Stimulated activated naive B cell treated with anti-CD40 and anti-IgM and Interleukin-4, amounts not matched to agents 10 μg/mL and 1 μg/mL and 100 μg/mL, for 72 hours (primary cell): ENCODE data around the gene WDR54.
A peak's percentile ranks its signal among the peaks of the same experiment; 100 is the strongest.

Experiments used
- ATAC-seq, 2 donors: fragments of 150-1000 bp; cut with Tn5 transposase; replicated peaks; 2 replicates each; pipeline ENCODE4 v1.10.0; 2021; ENCODE audit warnings: moderate library complexity in 1 of 2
- DNase-seq: peaks from one replicate; pipeline ENCODE4 v3.0.0; 2021
- H3K27ac Mint-ChIP-seq: one replicate; pipeline ENCODE4 v1.8.0; 2022; ENCODE audit warnings: mild to moderate bottlenecking, mixed read lengths
- H3K27me3 Mint-ChIP-seq, 2 donors: one replicate each; pipeline ENCODE4 v1.8.0; 2022; ENCODE audit warnings: mixed read lengths in 2 of 2
- H3K36me3 Mint-ChIP-seq, 2 donors: one replicate each; pipeline ENCODE4 v1.8.0; 2022; ENCODE audit warnings: mixed read lengths in 2 of 2, mild to moderate bottlenecking in 1 of 2
- H3K4me1 Mint-ChIP-seq, 2 donors: one replicate each; pipeline ENCODE4 v1.8.0; 2022; ENCODE audit warnings: mixed read lengths in 2 of 2, mild to moderate bottlenecking in 1 of 2
- H3K4me3 Mint-ChIP-seq, 2 donors: one replicate each; pipeline ENCODE4 v1.8.0; 2022; ENCODE audit warnings: mild to moderate bottlenecking in 2 of 2, mixed read lengths in 2 of 2, moderate library complexity in 1 of 2
- H3K9me3 Mint-ChIP-seq, 2 donors: one replicate each; pipeline ENCODE4 v1.8.0; 2022; ENCODE audit warnings: mixed read lengths in 2 of 2, mild to moderate bottlenecking in 1 of 2

Gene WDR54

DNA sequence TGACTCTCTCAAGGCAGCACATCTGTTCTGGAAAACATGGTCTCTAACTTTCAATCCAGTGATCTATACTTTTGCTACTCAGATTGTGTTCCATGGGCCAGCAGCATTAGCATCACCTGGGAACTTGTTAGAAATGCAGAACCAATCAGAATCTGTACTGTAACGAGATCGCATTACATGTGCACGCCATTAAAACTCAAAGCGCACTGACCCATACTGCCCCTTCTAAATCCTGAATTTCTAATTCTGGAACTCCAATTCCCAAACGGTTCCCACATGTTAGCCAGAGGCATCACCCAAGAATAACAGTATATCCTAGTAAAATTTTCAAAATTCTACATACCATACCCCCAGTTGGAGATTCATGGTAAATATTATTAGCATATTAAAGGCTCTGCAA is 30.9 kb upstream of the WDR54 start:
- no peak for ATAC-seq
- no peak for DNase-seq
- Mint-ChIP-seq H3K4me1 (peaks cover 0 to 2% of the 10 kb centered on the region in 2 donors), H3K27me3 (peaks cover 4 to 5% of the 10 kb centered on the region in 2 donors), H3K9me3 (no peaks in the 10 kb centered on the region), H3K27ac (no peak overlapping the region), H3K36me3 (peaks cover 0 to 2% of the 10 kb centered on the region in 2 donors), H3K4me3 (peak overlapping the region in 1 of 2 donors; percentile 10)

- no peak for DNase-seq
- ATAC-seq: peak in 1 of 2 donors; percentile 32
- Mint-ChIP-seq H3K4me3 (peak overlapping the region; percentile 96 to 97), H3K36me3 (peaks cover 0 to 2% of the 10 kb centered on the region in 2 donors), H3K4me1 (peaks cover 0 to 2% of the 10 kb centered on the region in 2 donors), H3K9me3 (no peaks in the 10 kb centered on the region), H3K27ac (peak overlapping the region; percentile 86), H3K27me3 (peaks cover 4 to 5% of the 10 kb centered on the region in 2 donors)
These were observed 30.3 kb upstream of the WDR54 start for GRCh38 chr2:74391209-74391579.

GRCh38 chr2:74391580-74392448 is 29.7 kb upstream of the WDR54 start:
- peaks cover 4 to 5% of the 10 kb centered on the region in 2 donors for H3K27me3 Mint-ChIP-seq
- peak overlapping the region; percentile 100 for H3K27ac Mint-ChIP-seq
- ATAC-seq: peak; percentile 88 to 89
- peak overlapping the region; percentile 96 to 97 for H3K4me3 Mint-ChIP-seq
- peaks cover 0 to 2% of the 10 kb centered on the region in 2 donors for H3K4me1 Mint-ChIP-seq
- peaks cover 0 to 2% of the 10 kb centered on the region in 2 donors for H3K36me3 Mint-ChIP-seq
- no peaks in the 10 kb centered on the region for H3K9me3 Mint-ChIP-seq
- DNase-seq: peak; percentile 87

GRCh38 chr2:74392449-74392743 is 29.1 kb upstream of the WDR54 start:
- peak overlapping the region; percentile 96 to 97 for H3K4me3 Mint-ChIP-seq

DNA sequence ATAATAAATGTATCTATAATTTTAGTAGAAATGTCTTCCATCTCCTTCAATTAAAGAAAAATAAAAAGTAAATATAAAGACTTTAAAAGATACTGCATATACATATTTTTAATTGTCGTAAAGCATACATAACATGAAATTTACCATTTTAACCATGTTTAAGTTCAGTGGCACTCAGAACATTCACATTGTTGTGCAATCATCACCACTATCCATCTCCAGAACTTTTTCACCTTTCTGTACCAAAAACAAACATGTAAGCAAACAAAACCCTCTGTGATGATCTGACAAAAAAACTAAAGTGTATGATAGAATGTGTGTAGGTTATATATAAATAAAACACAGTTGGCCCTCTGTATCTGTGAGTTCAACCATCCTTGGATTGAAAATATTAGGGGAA is 28.0 kb upstream of the WDR54 start:
- peaks cover 0 to 2% of the 10 kb centered on the region in 2 donors for H3K4me1 Mint-ChIP-seq
- no peak for DNase-seq
- H3K36me3 Mint-ChIP-seq: peaks cover 0 to 2% of the 10 kb centered on the region in 2 donors
- H3K9me3 Mint-ChIP-seq: no peaks in the 10 kb centered on the region
- no peak overlapping the region for H3K27ac Mint-ChIP-seq
- no peak overlapping the region for H3K4me3 Mint-ChIP-seq
- peaks cover 4 to 5% of the 10 kb centered on the region in 2 donors for H3K27me3 Mint-ChIP-seq
- ATAC-seq: no peak

More at GRCh38 chr2:74392449-74392743, 29.1 kb upstream of the WDR54 start:
- Mint-ChIP-seq H3K27ac (peak overlapping the region; percentile 100), H3K4me1 (peaks cover 0 to 2% of the 10 kb centered on the region in 2 donors), H3K9me3 (no peaks in the 10 kb centered on the region), H3K36me3 (peaks cover 0 to 2% of the 10 kb centered on the region in 2 donors), H3K27me3 (peaks cover 4 to 5% of the 10 kb centered on the region in 2 donors)
- DNase-seq (no peak), ATAC-seq (peak in 1 of 2 donors; percentile 19)

- Mint-ChIP-seq H3K27ac (no peak overlapping the region), H3K36me3 (peaks cover 0 to 2% of the 10 kb centered on the region in 2 donors), H3K4me1 (peaks cover 0 to 7% of the 10 kb centered on the region in 2 donors), H3K4me3 (no peak overlapping the region), H3K9me3 (no peaks in the 10 kb centered on the region), H3K27me3 (peaks cover 4 to 5% of the 10 kb centered on the region in 2 donors)
- no peak for DNase-seq
- no peak for ATAC-seq
These were observed 25.4 kb upstream of the WDR54 start for GRCh38 chr2:74396149-74396548.

GRCh38 chr2:74399785-74400184 is 21.7 kb upstream of the WDR54 start:
- DNase-seq: no peak
- peaks cover 4 to 5% of the 10 kb centered on the region in 2 donors for H3K27me3 Mint-ChIP-seq
- peaks cover 0 to 7% of the 10 kb centered on the region in 2 donors for H3K4me1 Mint-ChIP-seq
- no peaks in the 10 kb centered on the region for H3K9me3 Mint-ChIP-seq
- no peak overlapping the region for H3K27ac Mint-ChIP-seq
- H3K4me3 Mint-ChIP-seq: no peak overlapping the region
- peak; percentile 63 to 75 for ATAC-seq
- H3K36me3 Mint-ChIP-seq: no peaks in the 10 kb centered on the region

GRCh38 chr2:74401891-74402290 is 19.6 kb upstream of the WDR54 start:
- no peaks in the 10 kb centered on the region for H3K36me3 Mint-ChIP-seq
- H3K27ac Mint-ChIP-seq: no peak overlapping the region
- ATAC-seq (no peak), DNase-seq (no peak)
- peaks cover 6 to 15% of the 10 kb centered on the region in 2 donors for H3K4me1 Mint-ChIP-seq
- no peak overlapping the region for H3K4me3 Mint-ChIP-seq
- no peaks in the 10 kb centered on the region for H3K9me3 Mint-ChIP-seq
- no peaks in the 10 kb centered on the region for H3K27me3 Mint-ChIP-seq

DNA sequence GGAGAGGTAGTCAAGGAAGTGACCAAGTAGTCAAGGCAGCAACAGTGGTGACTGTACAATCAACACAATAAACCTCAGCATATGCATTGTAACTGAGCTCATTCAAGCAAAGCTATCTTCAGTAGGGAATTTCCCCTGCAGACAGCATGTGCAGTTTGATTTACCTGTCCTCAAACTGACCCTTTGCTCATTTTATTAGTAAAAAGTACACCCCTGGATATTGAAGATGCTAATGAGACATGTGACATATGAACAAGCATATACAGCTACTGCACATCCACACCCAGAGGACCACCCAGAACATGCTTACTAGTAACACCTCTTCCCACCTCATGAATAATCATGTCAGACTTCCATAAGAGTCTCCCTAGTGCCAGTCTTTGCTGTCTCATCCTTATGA is 15.5 kb upstream of the WDR54 start:
- Mint-ChIP-seq H3K4me3 (no peak overlapping the region), H3K27me3 (peaks cover 4 to 6% of the 10 kb centered on the region in 2 donors), H3K4me1 (peaks cover 6 to 9% of the 10 kb centered on the region in 2 donors), H3K9me3 (no peaks in the 10 kb centered on the region), H3K27ac (no peak overlapping the region), H3K36me3 (no peaks in the 10 kb centered on the region)
- ATAC-seq (peak; percentile 86 to 92), DNase-seq (no peak)

- Mint-ChIP-seq H3K36me3 (no peaks in the 10 kb centered on the region), H3K27me3 (peaks cover 4 to 6% of the 10 kb centered on the region in 2 donors), H3K4me1 (peaks cover 9% of the 10 kb centered on the region in 2 donors), H3K4me3 (no peak overlapping the region), H3K27ac (no peak overlapping the region), H3K9me3 (no peaks in the 10 kb centered on the region)
- ATAC-seq (no peak), DNase-seq (no peak)
These were observed 13.8 kb upstream of the WDR54 start for GRCh38 chr2:74407682-74408081.

DNA sequence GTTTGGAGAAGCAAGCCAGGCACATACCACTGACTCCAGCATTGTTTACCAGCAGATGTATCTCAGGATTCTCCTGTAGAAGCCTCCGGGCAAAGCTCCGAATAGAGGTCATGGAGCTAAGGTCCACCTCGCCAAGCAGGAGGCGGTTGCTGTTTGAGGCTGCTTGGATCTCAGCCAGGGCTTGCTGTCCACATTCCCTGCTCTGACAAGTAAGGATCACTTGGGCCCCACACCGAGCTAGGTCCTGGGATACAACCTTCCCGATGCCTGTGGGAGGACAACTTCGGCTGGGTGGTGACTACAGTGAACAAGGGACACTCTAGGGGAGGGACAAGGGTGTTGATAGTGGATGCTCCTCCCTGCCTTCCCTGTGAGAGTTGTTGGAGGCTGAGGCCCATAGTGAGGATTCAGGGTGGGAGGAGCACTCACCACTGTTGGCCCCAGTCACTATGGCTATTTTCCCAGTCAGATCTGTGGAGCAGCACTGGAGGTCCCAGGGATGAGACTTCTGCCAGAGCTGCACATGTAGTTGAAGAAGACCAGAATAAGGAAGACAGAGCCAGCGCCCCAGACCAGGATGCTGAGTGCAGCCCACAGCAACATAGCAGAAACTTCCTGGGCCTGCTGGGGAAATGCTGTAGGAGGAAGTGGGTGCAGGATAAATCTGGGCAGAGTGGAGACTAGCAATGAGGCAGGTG is 8.4 kb upstream of the WDR54 start:
- no peaks in the 10 kb centered on the region for H3K9me3 Mint-ChIP-seq
- H3K4me1 Mint-ChIP-seq: peaks cover 35 to 47% of the 10 kb centered on the region in 2 donors
- H3K27me3 Mint-ChIP-seq: peaks cover 3 to 4% of the 10 kb centered on the region in 2 donors
- peak overlapping the region in 1 of 2 donors; percentile 3 for H3K4me3 Mint-ChIP-seq
- H3K36me3 Mint-ChIP-seq: peaks cover 1 to 3% of the 10 kb centered on the region in 2 donors
- H3K27ac Mint-ChIP-seq: no peak overlapping the region
- ATAC-seq (no peak), DNase-seq (no peak)

GRCh38 chr2:74414441-74414840 is 7.1 kb upstream of the WDR54 start:
- no peaks in the 10 kb centered on the region for H3K27me3 Mint-ChIP-seq
- H3K9me3 Mint-ChIP-seq: no peaks in the 10 kb centered on the region
- peak overlapping the region; percentile 84 to 88 for H3K4me3 Mint-ChIP-seq
- DNase-seq (no peak), ATAC-seq (no peak)
- peaks cover 37 to 57% of the 10 kb centered on the region in 2 donors for H3K4me1 Mint-ChIP-seq
- H3K36me3 Mint-ChIP-seq: peaks cover 1 to 3% of the 10 kb centered on the region in 2 donors
- peak overlapping the region; percentile 90 for H3K27ac Mint-ChIP-seq

DNA sequence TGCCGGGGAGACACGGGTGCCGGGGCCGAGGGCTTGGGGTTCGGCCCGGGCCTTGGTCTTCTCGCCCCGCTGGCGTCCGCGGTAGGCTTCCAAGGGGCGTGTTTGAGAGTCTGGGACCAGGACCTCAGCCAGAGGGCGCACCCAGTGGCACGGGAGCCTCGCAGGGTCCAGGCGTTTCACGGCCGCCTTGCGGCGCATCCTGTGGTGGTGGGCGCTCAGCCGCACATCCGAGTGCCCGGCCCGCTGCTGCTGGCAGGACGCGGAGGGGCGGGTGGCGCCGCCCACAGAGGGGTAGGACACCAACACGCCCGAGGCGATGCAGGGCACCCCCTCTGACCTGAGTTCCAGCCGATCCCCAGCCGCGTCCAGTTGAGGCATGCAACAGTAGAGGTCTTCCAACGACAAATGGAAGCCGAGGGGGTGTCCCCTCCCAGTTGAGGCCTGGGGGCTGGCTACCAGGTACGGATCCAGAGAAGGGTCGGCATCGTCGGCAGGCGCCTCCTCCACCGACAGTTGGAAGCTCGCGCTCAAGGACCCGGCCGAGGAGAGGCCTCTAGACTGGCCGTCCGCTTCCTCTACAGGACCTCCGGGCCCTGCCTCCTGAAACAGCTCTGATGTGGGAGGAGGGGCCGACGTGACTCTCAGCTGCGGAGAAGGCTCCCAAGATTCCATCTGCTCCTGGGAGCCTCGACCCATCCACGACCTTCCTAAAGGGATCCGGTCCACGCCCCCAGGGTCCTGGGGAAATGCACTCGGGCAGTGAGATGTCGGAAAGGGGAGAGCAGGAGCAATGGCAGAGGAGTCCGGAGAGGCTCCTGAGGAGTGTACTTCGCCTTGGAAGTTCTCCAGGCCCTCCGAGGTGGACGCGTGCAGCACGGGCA is 6.4 kb upstream of the WDR54 start:
- Mint-ChIP-seq H3K4me1 (peaks cover 38 to 62% of the 10 kb centered on the region in 2 donors), H3K36me3 (peaks cover 1 to 3% of the 10 kb centered on the region in 2 donors), H3K4me3 (peak overlapping the region; percentile 84 to 88), H3K27me3 (no peaks in the 10 kb centered on the region), H3K9me3 (no peaks in the 10 kb centered on the region), H3K27ac (peak overlapping the region; percentile 90)
- peak; percentile 70 for ATAC-seq
- DNase-seq: peak; percentile 49
